Measurements from ENCODE around the gene RSRC1.

DNA sequence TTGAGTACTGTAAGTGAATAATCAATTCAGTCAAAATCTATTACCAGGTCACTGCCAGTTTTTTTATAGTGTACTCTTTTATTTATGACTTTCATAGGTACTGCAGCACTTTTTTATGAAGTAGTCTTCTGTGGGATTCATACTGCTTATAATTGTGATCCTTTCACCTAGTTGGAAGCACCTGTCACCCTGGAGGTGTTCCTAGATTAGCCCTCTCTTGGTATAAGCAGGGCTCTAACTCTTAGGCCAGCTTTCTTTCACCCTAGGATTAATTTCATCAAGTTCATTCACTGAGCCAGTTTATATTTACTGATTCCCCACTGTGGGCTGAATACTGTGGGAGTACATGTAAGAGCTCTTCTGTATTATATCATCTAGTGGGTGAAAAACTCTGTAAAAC, 395.2 kb downstream of the RSRC1 start:
- TF ChIP-seq POLR2A (IDR thresholded peaks at IDR 0.05; ENCODE audit: low read depth, low read length) (no peak), POLR2AphosphoS5 (IDR thresholded peaks at IDR 0.05; ENCODE audit: low read depth, low read length) (no peak), TAF1 (IDR thresholded peaks at IDR 0.05; ENCODE audit: low read depth, low read length) (no peak), PAX5 (IDR thresholded peaks at IDR 0.05; ENCODE audit: insufficient read depth, low read length, severe bottlenecking) (no peak), SPI1 (IDR thresholded peaks at IDR 0.05; ENCODE audit: low read depth, low read length) (no peak), POU2F2 (IDR thresholded peaks at IDR 0.05; ENCODE audit: low read depth, low read length) (no peak)
